Body of pancreas (tissue), 4 donors: ENCODE results near the gene FAM72D. TPM values are rescaled to one million over a fixed set of nuclear protein-coding genes. Genes with fewer than 3 reads are reported as not detected.
A peak's percentile ranks its signal among the peaks of the same experiment; 100 is the strongest.
"Not testable (repeated sequence)": the region's sequence is repeated elsewhere in the genome, so short reads cannot be mapped to it uniquely, and the experiment has no call there.

ENCODE experiments used
- ATAC-seq: fragments of 150-250 bp; one replicate; pipeline ENCODE4 v1.9.1; 2016
- DNase-seq, 4 donors: peaks; one replicate each; pipeline ENCODE4 v3.0.0-alpha.2; 2019
- H3K27ac ChIP-seq, 4 donors: fragments of 200-600 bp; sonication (generic); 1 replicate in 3 of 4; 2 replicates in 1 of 4; pipeline versions ENCODE4 v1.5.1 to v1.6.1; 2016 to 2019; ENCODE audit warnings: mild to moderate bottlenecking in 1 of 4, mixed read lengths in 1 of 4, moderate library complexity in 1 of 4
- H3K27me3 ChIP-seq, 2 donors: fragments of 200-600 bp; sonication (generic); one replicate each; pipeline ENCODE4 v1.6.0; 2016; ENCODE audit warnings: mild to moderate bottlenecking in 1 of 2
- H3K36me3 ChIP-seq, 2 donors: fragments of 200-600 bp; sonication (generic); replicated peaks in 1 of 2; 2 replicates each; pipeline ENCODE4 v1.5.1; 2016; ENCODE audit warnings: low read depth in 2 of 2; ENCODE audit not compliant: insufficient read depth in 1 of 2
- H3K4me1 ChIP-seq: fragments of 200-600 bp; sonication (generic); one replicate; pipeline ENCODE4 v1.6.0; 2016
- H3K4me3 ChIP-seq, 2 donors: fragments of 200-600 bp; sonication (generic); 1 replicate in 1 of 2; 2 replicates in 1 of 2; pipeline ENCODE4 v1.5.1; 2016 to 2019
- H3K9me3 ChIP-seq, 3 donors: fragments of 200-600 bp; sonication (generic); 1 replicate in 2 of 3; 2 replicates in 1 of 3; pipeline ENCODE4 v1.5.1; 2016
- WGBS, 2 donors: methylation state at CpG; one replicate each; pipeline ENCODE4 v1.1.5; 2017; 5-methylcytosine and 5-hydroxymethylcytosine counted together
- intact Hi-C: fragments of 100-400 bp; cut with DNase I; formaldehyde crosslinking; loops from one replicate; pipeline ENCODE4 v1.15.1; 2023
- total RNA-seq, 2 donors: library from RNA; depleted of rRNA; stranded (reverse); fragments of >200 nt; gene quantifications; one replicate each; pipeline ENCODE4 v1.1.0, GENCODE V29; 2016

Gene FAM72D
- total RNA-seq, 2 donors from 2014 or later, result not detected

GRCh38 chr1:145094655-145095211 lies 1.0 kb upstream of the FAM72D start:
- H3K4me3 ChIP-seq, H3K36me3 ChIP-seq, H3K4me1 ChIP-seq, intact Hi-C loops, H3K27me3 ChIP-seq, H3K9me3 ChIP-seq: not testable (repeated sequence)
- WGBS, 2 donors, result no CpG with 5 or more reads among the region's 46 CpGs
- DNase-seq, result peak in 3 of 4 donors; percentile 10 to 13 (median 10)
- peak; percentile 5 for ATAC-seq
- peak overlapping the region in 1 of 4 donors; percentile 40 for H3K27ac ChIP-seq

DNA sequence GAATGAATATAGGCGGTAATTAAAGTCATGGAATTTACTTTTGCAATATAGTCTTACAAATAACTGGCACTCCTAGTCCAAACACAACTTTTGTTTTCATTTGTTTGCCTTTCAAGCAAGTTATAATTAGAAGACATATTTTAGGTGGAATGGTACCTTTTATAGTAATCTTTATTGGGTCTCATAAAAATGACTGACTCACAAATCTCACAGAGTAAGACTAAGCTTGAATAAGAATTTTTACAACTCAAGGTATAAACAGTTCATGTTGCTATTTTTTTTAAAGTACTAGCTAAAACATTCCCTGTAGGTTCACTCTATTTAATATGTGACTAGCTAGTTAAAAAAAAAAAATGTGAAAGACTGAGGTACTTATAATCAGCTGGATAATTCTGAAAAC lies 6.0 kb downstream of the FAM72D start:
- ATAC-seq, H3K9me3 ChIP-seq, DNase-seq, intact Hi-C loops, H3K4me1 ChIP-seq, H3K36me3 ChIP-seq, H3K27me3 ChIP-seq, H3K27ac ChIP-seq, H3K4me3 ChIP-seq: not testable (repeated sequence)
- no CpG with 5 or more reads among the region's 1 CpG for WGBS, 2 donors

DNA sequence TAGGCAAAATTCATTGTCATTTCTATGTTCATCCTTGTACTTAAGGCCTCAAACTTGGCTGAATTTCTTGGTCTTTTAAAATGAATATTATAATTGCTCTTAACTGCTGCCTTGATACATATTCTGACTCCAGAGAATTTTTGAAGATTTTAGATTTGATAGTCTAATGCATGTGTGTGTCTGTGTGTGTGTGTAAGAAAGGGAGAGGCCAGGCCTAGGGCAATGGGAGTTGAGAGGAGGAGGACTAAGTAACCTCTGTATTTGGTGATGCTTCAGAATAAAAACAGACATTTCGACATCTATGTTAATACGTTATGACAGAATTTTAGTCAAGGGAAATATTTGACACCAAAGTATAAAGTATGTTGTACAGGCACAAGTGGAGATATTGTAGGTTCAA lies 7.5 kb downstream of the FAM72D start:
- H3K36me3 ChIP-seq, intact Hi-C loops, DNase-seq, H3K27me3 ChIP-seq, H3K4me1 ChIP-seq, ATAC-seq, H3K4me3 ChIP-seq, H3K9me3 ChIP-seq, H3K27ac ChIP-seq: not testable (repeated sequence)
- WGBS, 2 donors, result no CpG with 5 or more reads among the region's 2 CpGs

GRCh38 chr1:145111674-145112073 lies 15.9 kb downstream of the FAM72D start:
- H3K27me3 ChIP-seq, ATAC-seq, H3K27ac ChIP-seq, H3K4me3 ChIP-seq, H3K4me1 ChIP-seq, intact Hi-C loops, H3K9me3 ChIP-seq, DNase-seq, H3K36me3 ChIP-seq: not testable (repeated sequence)
- WGBS, 2 donors, result no CpG with 5 or more reads among the region's 3 CpGs

DNA sequence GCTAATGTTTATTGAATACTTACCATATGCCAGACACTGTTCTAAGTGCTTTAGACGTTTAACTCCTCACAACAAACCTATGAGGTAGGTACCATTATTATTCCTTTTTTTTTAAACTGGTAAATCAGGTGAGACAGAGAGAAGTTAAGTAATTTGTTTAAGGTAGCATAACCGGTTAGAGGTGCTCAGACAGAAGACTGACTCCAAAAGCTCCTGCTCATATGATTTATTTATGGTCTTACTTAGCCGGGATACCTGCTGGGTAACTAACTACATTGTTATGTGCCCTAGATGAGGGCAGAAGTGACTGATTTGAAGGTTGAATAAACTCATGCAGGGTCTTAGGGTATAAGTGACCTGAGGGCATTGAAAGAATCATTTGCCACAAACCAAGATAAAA lies 16.9 kb downstream of the FAM72D start:
- ATAC-seq, intact Hi-C loops, H3K4me1 ChIP-seq, H3K9me3 ChIP-seq, H3K36me3 ChIP-seq, H3K27ac ChIP-seq, DNase-seq, H3K27me3 ChIP-seq, H3K4me3 ChIP-seq: not testable (repeated sequence)
- WGBS, 2 donors, result no CpG with 5 or more reads among the region's 3 CpGs

GRCh38 chr1:145114560-145115057 lies 18.8 kb downstream of the FAM72D start:
- H3K27ac ChIP-seq, DNase-seq, H3K36me3 ChIP-seq, intact Hi-C loops, H3K9me3 ChIP-seq, H3K27me3 ChIP-seq, ATAC-seq, H3K4me1 ChIP-seq, H3K4me3 ChIP-seq: not testable (repeated sequence)
- no CpG with 5 or more reads among the region's 1 CpG for WGBS, 2 donors

DNA sequence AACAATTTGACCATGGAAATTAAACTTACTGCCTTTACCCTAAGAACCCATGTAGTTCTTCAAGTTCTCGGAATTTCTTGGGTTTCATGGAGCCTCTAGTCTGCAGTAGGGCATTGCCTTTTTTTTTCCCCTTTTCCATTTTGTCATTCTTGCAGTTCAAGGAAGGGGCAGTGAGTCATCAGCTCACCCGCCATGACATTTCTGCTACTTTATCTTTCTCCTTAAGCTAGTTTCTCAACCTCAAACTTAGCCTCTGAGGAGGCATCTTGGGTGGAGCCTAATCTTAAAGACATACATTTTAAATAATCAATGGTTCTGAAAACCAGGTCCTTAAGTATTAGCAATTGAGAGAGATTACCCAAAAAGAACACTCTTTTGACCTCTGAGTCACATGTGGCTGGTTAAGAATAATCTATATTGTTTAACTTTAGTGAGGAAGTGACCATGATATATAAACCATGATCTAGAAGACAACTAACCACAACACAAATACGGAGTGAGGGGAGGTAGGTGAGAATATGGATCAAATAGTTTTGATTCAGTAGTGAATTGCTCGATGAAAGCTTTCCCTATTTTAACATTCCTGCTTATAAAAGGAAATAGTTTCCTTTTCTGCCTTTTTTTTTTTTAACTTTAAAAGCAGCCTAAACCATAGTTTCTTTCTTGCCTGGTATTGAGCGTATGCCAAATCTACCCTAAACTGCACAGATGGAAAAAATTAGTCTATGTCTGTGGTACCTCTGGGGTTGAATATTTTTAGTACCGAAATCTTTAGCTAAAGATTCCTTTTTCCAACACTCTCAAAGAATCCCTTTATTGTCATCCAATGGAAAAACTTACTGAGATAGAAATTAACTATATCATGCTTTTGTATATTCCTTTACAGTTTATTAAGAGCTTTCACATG lies 20.1 kb downstream of the FAM72D start:
- not testable (repeated sequence) for ATAC-seq

DNA sequence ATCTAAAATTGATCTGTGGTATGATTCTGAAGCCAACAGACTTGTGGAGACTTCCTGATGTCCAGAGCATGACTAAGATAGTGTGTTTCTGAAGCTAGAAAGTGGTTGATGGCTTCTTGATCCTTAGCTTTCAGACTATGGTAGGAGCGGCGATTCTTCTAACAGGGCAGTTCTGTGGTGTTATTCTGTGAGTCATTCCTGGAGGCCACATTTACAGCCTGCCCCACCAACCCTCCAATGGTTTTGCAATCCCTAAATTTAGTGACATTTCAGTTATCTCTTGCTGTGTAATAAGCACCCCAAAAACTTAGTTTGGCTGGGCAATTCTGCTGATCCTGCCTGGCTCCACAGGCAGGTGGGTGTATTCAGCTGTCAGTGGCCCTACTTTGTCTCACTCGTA lies 24.1 kb downstream of the FAM72D start:
- H3K4me1 ChIP-seq, intact Hi-C loops, DNase-seq, ATAC-seq, H3K9me3 ChIP-seq, H3K27me3 ChIP-seq, H3K4me3 ChIP-seq, H3K36me3 ChIP-seq, H3K27ac ChIP-seq: not testable (repeated sequence)
- no CpG with 5 or more reads among the region's 3 CpGs for WGBS, 2 donors

More for the DNA sequence above, 20.1 kb downstream of the FAM72D start:
- H3K27ac ChIP-seq, H3K9me3 ChIP-seq, intact Hi-C loops, H3K27me3 ChIP-seq, H3K4me1 ChIP-seq, H3K4me3 ChIP-seq, H3K36me3 ChIP-seq, DNase-seq: not testable (repeated sequence)
- WGBS, 2 donors, result no CpG with 5 or more reads among the region's 6 CpGs

GRCh38 chr1:145122344-145123061 lies 26.7 kb downstream of the FAM72D start:
- H3K36me3 ChIP-seq, intact Hi-C loops, H3K27ac ChIP-seq, H3K27me3 ChIP-seq, H3K4me1 ChIP-seq, H3K4me3 ChIP-seq, DNase-seq, H3K9me3 ChIP-seq: not testable (repeated sequence)
- WGBS, 2 donors, result no CpG with 5 or more reads among the region's 7 CpGs
- peak; percentile 56 for ATAC-seq

- H3K4me3 ChIP-seq, DNase-seq, intact Hi-C loops, H3K4me1 ChIP-seq, H3K27ac ChIP-seq, ATAC-seq, H3K27me3 ChIP-seq, H3K9me3 ChIP-seq, H3K36me3 ChIP-seq: not testable (repeated sequence)
- no CpG with 5 or more reads among the region's 1 CpG for WGBS, 2 donors
Observed at GRCh38 chr1:145123062-145123395, 27.3 kb downstream of the FAM72D start.

GRCh38 chr1:145123992-145124641 lies 28.3 kb downstream of the FAM72D start:
- H3K4me3 ChIP-seq, DNase-seq, intact Hi-C loops, H3K9me3 ChIP-seq, H3K4me1 ChIP-seq, H3K36me3 ChIP-seq, H3K27me3 ChIP-seq, H3K27ac ChIP-seq: not testable (repeated sequence)
- WGBS, 2 donors, result no CpG with 5 or more reads among the region's 7 CpGs
- ATAC-seq, result peak; percentile 48
